CD4-positive, alpha-beta T cell treated with Interleukin-1 beta for 1 hour (primary cell): ENCODE measurements around the gene PRR30.
"Not testable (repeated sequence)": the region's sequence is repeated elsewhere in the genome, so short reads cannot be mapped to it uniquely, and the experiment has no call there.

ENCODE experiments used
- DNase-seq, 2 donors: peaks; one replicate each; pipeline ENCODE4 v3.0.0-alpha.2; 2020 to 2022

Gene PRR30

DNA sequence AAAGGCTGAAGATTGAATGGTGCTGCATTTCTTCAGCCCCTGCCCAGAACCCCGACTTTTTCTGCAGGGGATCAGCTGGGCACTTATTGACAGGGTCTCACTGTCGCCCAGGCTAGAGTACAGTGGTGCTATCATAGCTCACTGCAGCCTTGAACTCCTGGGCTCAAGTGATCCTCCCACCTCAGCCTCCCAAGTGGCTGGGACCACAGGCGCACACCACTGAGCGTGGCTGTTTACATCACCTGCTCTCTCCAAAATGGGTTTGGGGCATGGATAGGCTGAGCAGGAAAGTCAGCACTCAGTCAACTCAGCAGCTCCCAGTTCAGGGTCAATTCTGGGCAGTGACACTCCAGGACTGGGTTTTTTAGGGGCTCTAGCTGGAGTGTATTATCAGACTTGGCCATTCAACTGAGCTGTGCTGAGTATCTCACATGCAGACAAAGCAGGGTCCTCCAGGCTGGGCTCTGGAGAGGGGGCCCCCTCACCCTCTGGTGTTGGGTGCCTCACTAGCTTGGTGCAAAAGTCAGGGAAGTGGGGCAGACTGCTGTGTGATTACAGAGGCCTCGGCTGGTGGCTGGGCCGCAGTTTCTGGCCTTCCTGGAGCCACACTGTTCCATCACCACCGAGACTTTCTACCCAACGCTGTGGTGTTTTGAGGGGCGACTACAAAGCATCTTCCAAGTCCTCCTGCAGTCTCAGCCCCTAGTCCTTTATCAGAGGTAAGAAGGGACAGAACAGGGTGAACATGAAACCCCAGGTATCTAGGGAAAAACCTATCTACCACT lies 11.1 kb downstream of the PRR30 start:
- DNase-seq = no peak

DNA sequence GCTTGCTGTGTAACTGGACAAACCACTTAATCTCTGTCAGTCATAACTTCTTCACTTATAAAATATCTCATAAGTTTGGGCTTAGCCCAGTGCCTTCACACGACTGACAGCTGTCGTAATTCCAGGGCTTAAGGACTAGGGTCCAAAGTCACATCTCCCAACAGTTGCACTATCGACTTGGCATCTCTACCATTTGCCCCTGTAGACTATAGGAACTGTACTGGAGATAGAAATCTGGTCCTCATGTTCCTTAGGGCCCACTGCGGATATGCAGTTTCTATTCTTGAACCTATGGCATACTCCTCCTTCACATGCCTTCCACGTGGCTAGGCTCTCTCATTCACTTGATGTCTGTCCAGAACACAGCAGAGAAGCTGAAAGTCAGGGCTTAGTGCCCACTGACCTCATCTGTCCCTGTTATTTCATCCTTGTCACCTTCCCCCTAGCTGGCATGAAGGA lies 12.9 kb downstream of the PRR30 start:
- DNase-seq = no peak

DNA sequence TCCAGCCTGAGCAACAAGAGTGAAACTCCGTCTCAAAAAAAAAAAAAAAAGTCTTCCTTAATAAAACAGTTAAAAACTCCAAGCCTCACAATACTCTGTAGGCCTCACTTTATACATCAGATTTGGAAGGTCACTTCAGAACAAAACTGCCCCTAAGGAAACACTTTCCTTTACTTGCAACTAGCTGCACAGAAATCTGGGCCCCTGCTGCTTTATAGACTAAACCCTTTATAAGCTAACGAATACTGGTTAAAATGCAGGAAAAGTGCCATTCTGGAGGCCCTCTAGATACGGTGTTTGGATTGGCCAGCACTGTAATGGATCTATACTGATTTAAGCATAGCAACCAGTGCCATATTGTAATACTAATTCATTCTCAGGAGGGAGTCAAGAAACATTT lies 14.1 kb downstream of the PRR30 start:
- DNase-seq = no peak

DNA sequence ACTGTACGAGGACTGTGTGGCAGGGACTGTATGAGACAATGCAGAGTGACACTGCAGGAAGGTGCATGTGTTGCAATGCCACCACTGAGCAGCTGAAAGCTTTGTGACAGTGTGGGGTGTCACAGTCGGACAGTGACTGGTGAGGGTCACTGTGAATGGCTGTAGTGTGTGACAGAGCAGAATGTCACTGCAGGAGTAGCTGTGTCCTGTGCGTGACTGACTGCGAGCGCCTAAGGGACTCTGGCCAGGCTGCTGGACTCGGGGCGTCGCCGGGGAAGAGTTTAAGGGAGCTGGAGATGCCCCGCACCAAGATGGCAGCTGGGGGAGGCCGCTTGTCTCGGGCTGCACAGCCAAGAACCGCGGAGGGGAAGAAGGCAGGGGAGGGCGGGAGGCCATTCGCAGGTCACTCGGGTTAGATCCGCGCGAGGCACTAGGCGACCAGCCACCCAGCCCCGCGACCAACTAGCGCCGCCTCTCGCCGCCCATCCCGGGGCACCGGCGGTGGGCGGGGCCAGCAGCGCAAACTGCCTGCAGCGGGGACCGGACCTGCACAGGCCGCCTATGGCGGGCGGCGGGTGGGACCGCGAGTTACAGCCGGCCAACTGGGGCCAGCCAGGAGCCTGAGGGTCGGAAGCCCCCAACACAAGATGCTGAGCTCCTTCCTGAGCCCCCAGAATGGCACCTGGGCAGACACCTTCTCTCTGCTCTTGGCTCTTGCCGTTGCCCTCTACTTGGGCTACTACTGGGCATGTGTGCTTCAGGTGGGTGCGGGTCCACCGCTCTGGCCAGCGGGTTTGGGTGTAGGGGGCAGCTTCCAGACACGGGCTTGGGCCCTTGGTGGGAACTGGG lies 15.7 kb downstream of the PRR30 start, which contains the start of gene ABHD1:
Gene ABHD1, plus strand, starts transcription at position 514 of the 849 bp plus-strand sequence. Its CDS starts 134 bp downstream, at position 648.
- DNase-seq = peak; percentile 76 to 79

DNA sequence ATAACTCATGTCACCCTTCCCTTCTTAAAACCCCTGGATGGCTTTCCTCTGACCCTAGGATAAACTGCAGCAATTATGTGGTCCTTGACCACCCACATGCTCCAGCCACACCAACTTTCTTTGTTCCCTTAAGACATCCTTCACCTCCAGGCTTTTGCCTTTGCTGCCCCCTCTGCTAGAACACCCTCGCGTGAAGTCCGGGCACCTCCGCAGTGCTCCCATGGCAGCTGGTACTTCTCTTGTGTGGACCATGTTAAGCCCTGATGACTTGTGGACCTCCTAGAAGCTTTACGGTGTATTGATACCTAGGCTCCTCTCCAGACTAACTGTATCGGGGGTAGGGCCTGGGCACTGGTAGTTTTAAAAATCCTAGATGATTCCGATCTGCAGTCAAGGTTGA lies 16.4 kb downstream of the PRR30 start:
- DNase-seq = no peak

DNA sequence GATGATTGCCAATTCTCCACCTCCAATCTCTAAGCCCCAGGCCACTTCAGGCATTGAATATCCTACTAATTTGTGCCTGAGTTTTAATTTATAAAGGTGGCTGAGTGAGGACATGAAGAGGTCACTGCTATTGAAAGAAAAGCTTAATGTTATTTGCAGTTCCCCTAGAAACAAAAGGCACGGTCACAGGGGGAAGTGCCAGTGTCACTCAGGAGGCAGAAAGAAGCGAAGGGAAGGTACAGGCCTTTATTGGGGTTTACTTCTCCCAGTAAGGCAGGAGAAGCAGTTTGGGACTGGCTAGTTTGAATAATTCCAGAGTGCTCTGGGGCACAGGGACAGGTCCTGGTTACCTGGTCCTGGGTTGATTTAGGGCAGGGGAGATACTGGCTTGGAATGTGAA lies 17.3 kb downstream of the PRR30 start:
- DNase-seq = no peak

DNA sequence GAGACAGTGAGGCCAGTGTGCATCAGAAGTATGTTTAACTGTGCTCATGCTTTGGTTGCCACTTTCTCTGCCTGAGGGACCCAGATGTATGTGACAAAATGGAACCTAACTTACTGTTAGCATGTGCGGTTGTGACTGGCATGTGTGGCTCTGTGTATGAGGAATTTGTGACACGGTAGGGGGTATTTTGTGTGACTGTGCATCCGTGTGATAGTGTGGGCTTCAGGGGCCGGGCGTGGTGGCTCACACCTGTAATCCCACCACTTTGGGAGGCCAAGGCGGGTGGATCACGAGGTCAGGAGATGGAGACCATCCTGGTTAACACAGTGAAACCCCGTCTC lies 19.9 kb downstream of the PRR30 start:
- not testable (repeated sequence) for DNase-seq

DNA sequence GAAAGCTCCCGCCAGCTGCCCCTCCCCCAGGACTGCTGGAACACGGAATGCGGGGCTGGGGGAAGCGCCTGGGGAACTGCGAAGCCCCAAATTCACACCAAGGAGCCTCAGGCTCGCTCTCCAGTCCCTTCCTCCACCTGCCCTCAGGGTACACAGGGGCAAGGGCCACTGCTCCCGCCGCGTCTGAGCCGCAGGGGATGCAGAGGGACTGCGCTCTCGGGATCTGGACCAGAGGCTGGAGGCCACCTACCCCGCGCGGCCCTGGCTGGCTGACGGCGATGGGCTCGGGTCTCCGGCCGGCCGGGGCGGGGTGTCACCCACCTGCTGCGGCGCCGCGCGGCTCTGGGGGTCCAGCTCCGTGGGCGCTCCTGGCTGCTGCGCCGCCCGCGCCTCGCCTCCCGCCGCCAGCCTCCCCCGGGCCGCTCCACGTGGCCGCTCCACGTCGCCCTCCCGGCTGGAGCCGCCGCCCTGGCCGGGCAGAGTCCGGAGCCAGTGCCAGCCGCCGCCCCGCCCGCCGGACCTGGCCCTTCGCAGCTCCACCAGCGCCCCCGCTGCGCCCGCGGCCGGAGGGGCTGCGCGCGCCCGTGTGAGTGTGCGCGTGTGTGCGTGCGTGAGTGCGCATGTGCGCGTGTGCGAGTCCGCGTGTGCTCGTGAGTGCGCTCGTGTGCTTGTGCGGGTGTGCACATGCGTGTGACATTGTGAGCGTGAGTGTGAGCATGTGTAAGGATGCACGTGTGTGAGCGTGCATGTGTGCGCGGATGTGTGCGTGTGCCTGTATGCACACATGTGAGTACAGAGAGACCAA lies 20.5 kb downstream of the PRR30 start, which contains the start of gene CGREF1:
Gene CGREF1, minus strand, starts transcription at position 604 of the 805 bp plus-strand sequence. CDS start 14,762 bp downstream, outside the sequence.
- no peak for DNase-seq

DNA sequence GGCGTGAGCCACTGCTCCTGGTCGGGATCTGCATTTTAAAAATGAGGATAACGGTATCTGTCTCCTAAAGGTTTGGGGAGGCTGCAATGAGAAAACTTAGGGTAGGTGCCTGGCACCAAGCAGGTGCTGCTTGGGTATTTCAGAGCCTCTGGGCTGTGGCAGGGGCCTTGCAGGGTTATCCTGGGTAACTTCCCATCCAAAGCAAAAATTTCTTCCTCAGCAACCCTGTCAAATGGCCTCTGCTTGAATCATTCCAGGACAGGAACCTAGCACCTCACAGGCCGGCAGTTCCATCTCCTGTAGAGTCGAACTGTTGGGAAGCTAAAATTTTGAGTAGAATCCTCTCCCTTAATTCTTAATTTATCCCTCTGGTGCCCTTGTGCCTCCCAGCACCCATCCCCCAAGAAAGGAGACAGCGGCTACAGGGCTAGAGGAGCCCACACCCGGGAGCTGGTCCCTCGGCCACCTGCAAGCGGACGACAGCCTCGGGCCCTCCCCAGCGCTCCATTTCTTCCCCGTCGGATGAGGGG lies 21.1 kb downstream of the PRR30 start:
- DNase-seq = no peak

DNA sequence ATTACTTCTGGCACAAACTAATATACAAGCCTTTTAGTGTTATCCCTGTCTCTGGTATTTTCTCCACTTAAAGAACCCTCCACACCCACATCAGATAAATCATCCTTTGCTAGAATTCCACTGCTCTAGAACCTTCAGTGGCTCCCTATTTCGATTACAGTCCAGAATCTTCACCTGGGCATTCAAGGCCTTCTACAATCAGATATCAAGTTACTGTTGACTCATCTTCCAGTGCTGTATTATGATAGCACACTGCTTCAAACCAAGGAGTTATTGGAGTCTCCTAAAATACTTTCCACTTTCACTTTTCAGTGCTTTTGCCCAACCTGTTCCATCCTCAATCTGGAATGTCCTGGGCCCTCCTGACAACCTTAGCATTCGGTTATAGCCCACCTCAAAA lies 23.7 kb downstream of the PRR30 start:
- DNase-seq = no peak

DNA sequence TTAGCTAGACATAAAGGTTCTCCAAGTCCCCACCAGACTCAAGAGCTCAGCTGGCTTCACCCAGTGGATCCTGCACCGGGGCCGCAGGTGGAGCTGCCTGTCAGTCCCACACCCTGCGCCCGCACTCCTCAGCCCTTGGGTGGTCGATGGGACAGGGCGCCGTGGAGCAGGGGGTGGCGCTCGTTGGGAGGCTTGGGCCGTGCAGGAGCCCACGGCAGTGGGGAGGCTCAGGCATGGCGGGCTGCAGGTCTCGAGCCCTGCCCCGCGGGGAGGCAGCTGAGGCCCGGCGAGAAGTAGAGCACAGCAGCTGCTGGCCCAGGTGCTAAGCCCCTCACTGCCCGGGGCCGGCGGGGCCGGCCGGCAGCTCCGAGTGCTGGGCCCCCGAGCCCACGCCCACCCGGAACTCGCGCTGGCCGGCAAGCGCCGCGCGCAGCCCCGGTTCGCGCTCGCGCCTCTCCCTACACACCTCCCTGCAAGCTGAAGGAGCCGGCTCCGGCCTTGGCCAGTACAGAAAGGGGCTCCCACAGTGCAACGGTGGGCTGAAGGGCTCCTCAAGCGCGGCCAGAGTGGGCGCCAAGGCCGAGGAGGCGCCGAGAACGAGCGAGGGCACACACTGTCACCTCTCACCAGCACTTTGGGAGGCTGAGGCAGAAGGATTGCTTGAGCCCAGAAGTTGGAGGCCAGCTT lies 27.7 kb downstream of the PRR30 start:
- DNase-seq = not testable (repeated sequence)

DNA sequence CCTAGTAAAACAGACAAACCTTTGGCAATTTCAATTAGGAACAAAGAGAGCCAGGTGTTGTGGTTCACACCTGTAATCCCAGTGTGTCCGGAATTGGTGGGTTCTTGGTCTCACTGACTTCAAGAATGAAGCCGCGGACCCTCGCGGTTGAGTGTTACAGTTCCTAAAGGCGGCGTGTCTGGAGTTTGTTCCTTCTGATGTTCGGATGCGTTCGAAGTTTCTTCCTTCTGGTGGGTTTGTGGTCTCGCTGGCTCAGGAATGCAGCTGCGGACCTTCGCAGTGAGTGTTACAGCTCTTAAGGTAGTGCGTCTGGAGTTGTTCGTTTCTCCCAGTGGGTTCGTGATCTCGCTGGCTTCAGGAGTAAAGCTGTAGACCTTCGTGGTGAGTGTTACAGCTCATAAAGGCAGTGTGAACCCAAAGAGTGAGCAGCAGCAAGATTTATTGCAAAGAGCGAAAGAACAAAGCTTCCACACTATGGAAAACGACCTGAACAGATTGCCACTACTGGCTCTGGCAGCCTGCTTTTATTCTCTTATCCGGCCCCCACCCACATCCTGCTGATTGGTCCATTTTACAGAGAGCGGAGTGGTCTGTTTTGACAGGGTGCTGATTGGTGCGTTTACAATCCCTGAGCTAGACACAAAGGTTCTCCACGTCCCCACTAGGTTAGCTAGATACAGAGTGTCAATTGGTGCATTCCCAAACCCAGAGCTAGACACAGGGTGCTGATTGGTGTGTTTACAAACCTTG lies 28.4 kb downstream of the PRR30 start:
- DNase-seq = not testable (repeated sequence)

DNA sequence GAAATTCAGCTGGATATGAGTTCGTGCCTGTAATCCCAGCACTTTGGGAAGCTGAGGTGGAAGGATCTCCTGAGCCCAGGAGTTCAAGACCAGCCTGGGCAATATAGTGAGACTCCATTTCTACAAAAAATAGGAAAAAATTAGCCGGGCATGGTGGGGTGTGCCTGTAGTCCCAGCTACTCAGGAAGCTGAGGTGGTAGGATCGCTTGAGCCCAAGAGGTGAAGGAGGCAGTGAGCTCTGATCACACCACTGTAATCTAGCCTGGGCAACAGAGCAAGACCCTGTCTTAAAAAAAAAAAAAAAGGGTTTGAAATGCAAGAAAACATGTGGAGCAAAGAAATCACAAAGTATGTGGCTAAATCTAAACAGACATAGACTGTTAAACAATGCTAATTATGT lies 30.1 kb downstream of the PRR30 start:
- no peak for DNase-seq

DNA sequence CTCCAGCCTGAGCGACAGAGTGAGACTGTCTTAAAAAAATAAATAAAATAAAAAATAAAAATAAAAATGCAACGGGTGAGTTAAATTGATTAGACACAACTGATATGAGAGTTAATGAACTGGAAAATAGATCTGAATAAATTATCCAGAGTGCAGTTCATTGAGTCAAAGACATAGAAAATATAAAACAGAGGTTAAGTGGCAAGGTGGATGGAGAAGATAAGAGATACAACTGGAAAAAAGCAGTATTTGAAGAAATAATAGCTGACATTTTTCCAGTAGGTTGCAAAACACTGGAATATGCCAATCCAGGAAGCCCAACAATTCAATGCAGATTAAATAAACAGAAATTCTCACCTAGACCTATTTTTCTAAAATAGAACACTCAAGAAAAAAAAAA lies 31.0 kb downstream of the PRR30 start:
- no peak for DNase-seq

DNA sequence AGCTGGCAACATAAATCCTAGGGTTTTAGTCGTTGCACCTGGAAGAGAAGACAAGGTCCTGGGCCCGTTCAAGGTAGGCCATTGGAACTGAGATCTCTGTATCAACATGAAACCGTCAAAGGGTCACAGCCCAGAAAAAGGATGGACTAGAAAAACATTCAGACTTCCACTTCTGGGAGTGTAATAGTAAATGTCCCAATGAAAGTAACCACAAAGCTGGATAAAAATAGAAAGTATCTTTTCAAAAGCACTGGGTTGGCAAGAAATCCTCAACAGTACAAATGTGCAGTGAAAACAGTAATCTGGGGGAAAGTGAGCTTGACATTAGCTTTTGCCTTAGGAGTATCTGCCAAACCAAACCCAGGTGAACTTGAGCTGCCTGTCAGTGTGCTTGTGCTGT lies 33.2 kb downstream of the PRR30 start:
- no peak for DNase-seq

DNA sequence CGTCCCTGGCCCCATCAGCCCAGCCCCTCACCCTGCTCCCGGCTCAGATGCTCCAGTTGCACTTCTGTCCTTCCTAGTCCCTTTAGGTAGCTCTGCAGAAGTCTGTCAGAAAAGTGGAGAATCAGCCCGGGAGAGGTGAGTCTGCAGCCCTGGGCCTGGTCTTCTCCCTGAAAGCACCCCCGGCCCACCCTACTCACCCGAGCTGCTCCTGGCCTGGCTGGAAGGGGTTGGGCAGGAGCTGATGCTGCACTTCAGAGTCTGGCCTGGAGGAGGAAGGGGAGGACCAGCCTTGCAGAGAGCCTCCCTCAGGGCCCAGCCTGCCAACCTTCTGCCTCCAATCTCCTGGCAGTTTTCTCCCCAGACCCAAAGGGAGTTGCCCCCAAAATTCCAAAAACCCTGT lies 36.9 kb downstream of the PRR30 start:
- no peak for DNase-seq

DNA sequence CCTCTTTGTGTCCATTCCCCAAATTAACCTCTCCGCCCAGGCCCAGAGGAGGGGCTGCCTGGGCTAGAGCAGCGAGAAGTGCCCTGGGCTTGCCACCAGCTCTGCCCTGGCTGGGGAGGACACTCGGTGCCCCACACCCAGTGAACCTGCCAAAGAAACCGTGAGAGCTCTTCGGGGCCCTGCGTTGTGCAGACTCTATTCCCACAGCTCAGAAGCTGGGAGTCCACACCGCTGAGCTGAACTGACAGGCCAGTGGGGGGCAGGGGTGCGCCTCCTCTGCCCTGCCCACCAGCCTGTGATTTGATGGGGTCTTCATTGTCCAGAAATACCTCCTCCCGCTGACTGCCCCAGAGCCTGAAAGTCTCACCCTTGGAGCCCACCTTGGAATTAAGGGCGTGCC lies 39.2 kb downstream of the PRR30 start:
- DNase-seq = no peak

DNA sequence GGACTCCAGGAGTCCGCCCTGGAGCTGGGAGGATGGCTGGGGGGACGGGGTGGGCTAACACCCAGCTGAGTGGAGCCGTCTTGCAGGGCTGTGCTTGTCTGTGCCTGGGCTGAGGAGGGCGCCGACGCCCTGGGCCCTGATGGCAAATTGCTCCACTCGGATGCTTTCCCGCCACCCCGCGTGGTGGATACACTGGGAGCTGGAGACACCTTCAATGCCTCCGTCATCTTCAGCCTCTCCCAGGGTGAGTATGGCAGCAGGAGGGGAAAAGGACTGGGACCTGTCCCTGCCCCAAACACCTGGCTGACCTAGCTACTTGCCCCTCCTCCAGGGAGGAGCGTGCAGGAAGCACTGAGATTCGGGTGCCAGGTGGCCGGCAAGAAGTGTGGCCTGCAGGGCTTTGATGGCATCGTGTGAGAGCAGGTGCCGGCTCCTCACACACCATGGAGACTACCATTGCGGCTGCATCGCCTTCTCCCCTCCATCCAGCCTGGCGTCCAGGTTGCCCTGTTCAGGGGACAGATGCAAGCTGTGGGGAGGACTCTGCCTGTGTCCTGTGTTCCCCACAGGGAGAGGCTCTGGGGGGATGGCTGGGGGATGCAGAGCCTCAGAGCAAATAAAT lies 39.8 kb downstream of the PRR30 start:
- no peak for DNase-seq

DNA sequence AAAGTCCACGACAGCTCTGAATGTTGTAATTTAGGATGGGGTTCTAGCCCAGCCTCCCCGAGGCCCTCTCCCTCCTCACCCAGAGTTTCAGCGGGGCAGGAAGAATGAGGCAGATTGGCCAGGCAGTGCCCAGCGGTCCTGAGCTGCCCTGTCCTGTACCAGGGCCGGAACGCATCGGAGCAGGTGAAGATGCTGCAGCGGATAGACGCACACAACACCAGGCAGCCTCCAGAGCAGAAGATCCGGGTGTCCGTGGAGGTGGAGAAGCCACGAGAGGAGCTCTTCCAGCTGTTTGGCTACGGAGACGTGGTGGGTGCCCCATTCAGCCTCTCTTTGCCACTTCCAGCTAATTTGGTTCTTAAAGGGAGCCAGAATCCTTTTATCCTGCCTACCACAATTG lies 41.9 kb downstream of the PRR30 start:
- no peak for DNase-seq

DNA sequence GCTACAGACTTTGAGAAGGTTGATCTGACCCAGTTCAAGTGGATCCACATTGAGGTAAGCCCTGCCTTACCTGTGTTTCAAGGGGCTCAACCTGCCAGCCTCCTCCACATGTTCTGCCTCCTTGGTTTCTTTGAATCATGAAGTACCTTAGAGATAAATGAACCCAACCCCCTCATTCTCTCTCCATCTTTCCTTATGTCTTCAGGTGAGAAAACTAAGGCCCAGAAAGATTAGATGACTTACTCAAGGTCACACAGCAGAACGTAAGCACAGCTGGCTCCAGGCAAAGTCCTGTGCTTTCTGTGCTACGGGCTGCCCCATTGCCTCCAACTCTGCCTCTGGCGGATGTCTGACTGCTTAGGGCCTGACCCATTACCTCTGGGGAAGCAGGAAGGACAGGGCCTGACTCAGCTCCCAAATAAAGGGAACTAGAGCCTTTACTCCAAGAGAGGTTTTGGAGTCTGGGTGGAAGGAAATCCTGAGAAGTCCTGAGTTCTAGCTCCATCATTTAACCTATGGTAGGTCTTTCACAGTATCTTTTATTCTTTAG lies 42.4 kb downstream of the PRR30 start:
- DNase-seq = peak in 1 of 2 donors; percentile 15
